DND-41 (cell line): ENCODE data around the gene IKBKE.

Experiments used
- ATAC-seq: fragments of 200-7000 bp; cut with Tn5 transposase; 3 replicates; pipeline ENCODE4 v1.9.1; 2021; ENCODE audit warnings: low read depth; ENCODE audit not compliant: insufficient read depth
- DNase-seq: peaks from one replicate; pipeline ENCODE4 v3.0.0-alpha.2; 2020
- H2AFZ ChIP-seq: 2 replicates; pipeline ENCODE4 v1.6.0; 2012; ENCODE audit warnings: low read depth, low read length
- H3K27ac ChIP-seq: 2 replicates; pipeline ENCODE4 v1.5.1; 2012; ENCODE audit warnings: low read length, inconsistent platforms
- H3K27me3 ChIP-seq: fragments of 200-600 bp; sonication (generic); 2 replicates; pipeline ENCODE4 v1.6.0; 2012; ENCODE audit warnings: low read length, mild to moderate bottlenecking, inconsistent platforms; ENCODE audit not compliant: insufficient read depth, poor library complexity
- H3K36me3 ChIP-seq: 2 replicates; pipeline ENCODE4 v1.5.1; 2012; ENCODE audit warnings: low read length, inconsistent platforms; ENCODE audit not compliant: insufficient read depth
- H3K4me1 ChIP-seq: 2 replicates; pipeline ENCODE4 v1.5.1; 2012; ENCODE audit warnings: mild to moderate bottlenecking, low read length; ENCODE audit not compliant: insufficient read depth
- H3K4me2 ChIP-seq: 2 replicates; pipeline ENCODE4 v1.6.0; 2012; ENCODE audit warnings: mild to moderate bottlenecking, moderate library complexity, low read length, inconsistent platforms; ENCODE audit not compliant: insufficient read depth
- H3K4me3 ChIP-seq, 2 experiments: fragments of 200-600 bp in 1 of 2; shearing (Covaris generic) in 1 of 2; 2 replicates each; pipeline ENCODE4 v1.5.1; 2012 to 2016; ENCODE audit warnings: inconsistent platforms in 2 of 2, low read length in 2 of 2, mild to moderate bottlenecking in 2 of 2, low read depth in 1 of 2, moderate library complexity in 1 of 2
- H3K79me2 ChIP-seq: 2 replicates; pipeline ENCODE4 v1.6.0; 2012; ENCODE audit warnings: low read length, inconsistent platforms; ENCODE audit not compliant: insufficient read depth
- H3K9ac ChIP-seq: 2 replicates; pipeline ENCODE4 v1.6.0; 2012; ENCODE audit warnings: low read depth, mild to moderate bottlenecking, inconsistent platforms, low read length, moderate library complexity
- H3K9me3 ChIP-seq: 2 replicates; pipeline ENCODE4 v1.5.1; 2012; ENCODE audit warnings: low read length, moderate library complexity, mild to moderate bottlenecking, inconsistent platforms; ENCODE audit not compliant: insufficient read depth, severe bottlenecking
- H4K20me1 ChIP-seq: 2 replicates; pipeline ENCODE4 v1.6.0; 2012; ENCODE audit warnings: low read length; ENCODE audit not compliant: insufficient read depth
- EZH2 ChIP-seq: IDR thresholded peaks from 3 replicates; pipeline ENCODE4 v1.6.1; 2012; ENCODE audit warnings: borderline replicate concordance, low read depth, mild to moderate bottlenecking, moderate library complexity, low read length, inconsistent platforms; ENCODE audit not compliant: severe bottlenecking
- TF ChIP-seq, protein P1 (sequence below): IDR thresholded peaks from 2 replicates; pipeline ENCODE4 v1.5.1; 2012; ENCODE audit warnings: borderline replicate concordance, low read length, moderate library complexity, mild to moderate bottlenecking; ENCODE audit not compliant: poor library complexity, severe bottlenecking; ENCODE audit errors: extremely low read depth

IKBKE gene

DNA sequence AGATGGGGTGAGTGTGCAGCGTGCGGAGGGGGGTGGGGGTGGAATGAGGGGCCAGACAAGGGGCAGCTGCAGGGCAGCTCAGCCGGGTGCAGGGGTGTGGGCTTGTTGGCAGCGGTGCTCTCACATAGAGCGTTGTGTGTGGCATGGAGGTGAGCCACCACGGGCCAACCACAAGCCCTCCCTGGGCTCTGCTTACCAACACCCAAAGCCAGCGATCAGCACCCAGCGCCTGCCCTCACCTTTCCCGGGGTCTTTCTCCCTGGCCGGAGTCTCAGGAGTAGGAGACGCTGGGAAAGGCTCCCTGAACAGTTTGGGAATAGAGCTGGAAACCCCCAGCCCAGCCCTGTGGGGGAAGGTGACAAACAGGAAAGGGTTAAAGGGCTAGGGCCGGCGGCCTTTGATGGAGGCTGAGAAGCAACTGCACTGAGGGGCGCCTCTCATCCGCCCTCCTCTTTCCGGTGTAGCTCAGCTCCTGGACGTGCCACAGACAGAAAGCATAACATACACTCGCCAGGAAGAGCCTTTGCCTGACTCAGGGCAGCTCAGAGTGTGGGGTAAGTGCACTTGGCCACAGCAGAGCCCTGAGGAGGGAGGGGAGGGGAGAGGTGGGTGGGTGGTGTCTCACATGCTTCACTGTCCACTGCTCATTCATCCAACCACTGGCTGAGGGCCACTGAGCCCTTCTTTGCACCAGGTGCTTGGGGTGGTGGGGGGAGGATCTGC, 577 bp downstream of the IKBKE start:
- peak; percentile 83 for ATAC-seq
- H3K4me2 ChIP-seq, result peak overlapping the region; percentile 75
- peak overlapping the region; percentile 41 to 78 for H3K4me3 ChIP-seq
- H2AFZ ChIP-seq, result peak overlapping the region; percentile 86
- H3K79me2 ChIP-seq, result peaks cover 16% of the 10 kb centered on the region
- peak overlapping the region; percentile 67 for H3K9ac ChIP-seq
- peak; percentile 80 for DNase-seq
- H3K4me1 ChIP-seq, result peaks cover 33% of the 10 kb centered on the region
- H3K36me3 ChIP-seq, result peaks cover 26% of the 10 kb centered on the region
- no peaks in the 10 kb centered on the region for H3K27me3 ChIP-seq
- H3K9me3 ChIP-seq, result no peaks in the 10 kb centered on the region
- no peaks in the 10 kb centered on the region for H4K20me1 ChIP-seq
- H3K27ac ChIP-seq, result peak overlapping the region; percentile 82
- TF ChIP-seq, protein P1, sequence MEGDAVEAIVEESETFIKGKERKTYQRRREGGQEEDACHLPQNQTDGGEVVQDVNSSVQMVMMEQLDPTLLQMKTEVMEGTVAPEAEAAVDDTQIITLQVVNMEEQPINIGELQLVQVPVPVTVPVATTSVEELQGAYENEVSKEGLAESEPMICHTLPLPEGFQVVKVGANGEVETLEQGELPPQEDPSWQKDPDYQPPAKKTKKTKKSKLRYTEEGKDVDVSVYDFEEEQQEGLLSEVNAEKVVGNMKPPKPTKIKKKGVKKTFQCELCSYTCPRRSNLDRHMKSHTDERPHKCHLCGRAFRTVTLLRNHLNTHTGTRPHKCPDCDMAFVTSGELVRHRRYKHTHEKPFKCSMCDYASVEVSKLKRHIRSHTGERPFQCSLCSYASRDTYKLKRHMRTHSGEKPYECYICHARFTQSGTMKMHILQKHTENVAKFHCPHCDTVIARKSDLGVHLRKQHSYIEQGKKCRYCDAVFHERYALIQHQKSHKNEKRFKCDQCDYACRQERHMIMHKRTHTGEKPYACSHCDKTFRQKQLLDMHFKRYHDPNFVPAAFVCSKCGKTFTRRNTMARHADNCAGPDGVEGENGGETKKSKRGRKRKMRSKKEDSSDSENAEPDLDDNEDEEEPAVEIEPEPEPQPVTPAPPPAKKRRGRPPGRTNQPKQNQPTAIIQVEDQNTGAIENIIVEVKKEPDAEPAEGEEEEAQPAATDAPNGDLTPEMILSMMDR, result no peak
- no peak for TF ChIP-seq EZH2

DNA sequence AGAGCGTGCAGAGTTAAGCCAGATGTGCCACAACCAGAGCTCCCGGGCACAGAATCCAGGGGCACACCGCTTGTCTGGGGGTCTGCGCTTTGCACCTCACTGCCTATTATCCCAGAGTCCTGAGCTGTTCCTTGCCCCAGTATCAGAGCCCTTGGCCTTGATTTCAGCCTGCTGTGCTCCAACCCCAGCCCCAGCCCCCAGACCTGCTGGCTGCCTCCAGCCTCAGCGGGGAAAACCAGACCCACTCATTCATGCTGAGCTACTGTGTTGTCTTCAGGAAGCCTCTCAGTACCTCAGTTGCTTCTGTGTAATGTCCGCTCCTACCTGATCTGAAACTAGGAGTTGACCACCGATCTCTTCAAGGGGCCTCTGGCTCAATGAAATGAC, 1.1 kb downstream of the IKBKE start:
- Histone ChIP-seq H3K27me3 (no peaks in the 10 kb centered on the region), H3K27ac (peak overlapping the region; percentile 82), H2AFZ (peak overlapping the region; percentile 86), H3K4me1 (peaks cover 33% of the 10 kb centered on the region), H3K79me2 (peaks cover 16% of the 10 kb centered on the region), H3K36me3 (peaks cover 31% of the 10 kb centered on the region), H3K4me2 (peak overlapping the region; percentile 75), H3K9ac (peak overlapping the region; percentile 67), H3K9me3 (no peaks in the 10 kb centered on the region), H4K20me1 (no peaks in the 10 kb centered on the region), H3K4me3 (peak overlapping the region; percentile 41 to 78; a peak in 3 of 4 replicates)
- no peak for TF ChIP-seq EZH2
- TF ChIP-seq, protein P1, result no peak
- DNase-seq (no peak), ATAC-seq (no peak)

DNA sequence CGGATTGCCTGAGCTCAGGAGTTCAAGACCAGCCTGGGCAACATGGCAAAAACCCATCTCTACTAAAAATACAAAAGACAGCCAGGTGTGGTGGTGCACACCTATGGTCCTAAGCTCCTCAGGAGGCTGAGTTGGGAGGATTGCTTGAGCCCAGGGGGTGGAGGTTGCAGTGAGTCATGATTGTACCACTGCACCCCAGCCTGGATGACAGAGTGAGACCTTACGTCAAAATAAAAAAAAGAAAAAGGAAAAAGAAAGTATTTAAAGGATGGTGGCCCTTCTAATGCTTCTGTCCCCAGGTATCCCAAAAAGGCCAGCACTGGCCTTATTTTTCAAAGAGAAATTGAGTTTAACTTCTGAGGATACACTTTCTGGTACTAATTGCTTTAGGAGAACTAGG, 1.7 kb downstream of the IKBKE start:
- peaks cover 33% of the 10 kb centered on the region for H3K4me1 ChIP-seq
- no peak overlapping the region for H2AFZ ChIP-seq
- peak overlapping the region; percentile 75 for H3K4me2 ChIP-seq
- H3K36me3 ChIP-seq, result peaks cover 37% of the 10 kb centered on the region
- H3K27ac ChIP-seq, result no peak overlapping the region
- H3K9ac ChIP-seq, result peak overlapping the region; percentile 67; the same call in 1 of the 2 replicates
- DNase-seq (no peak), ATAC-seq (no peak)
- peak overlapping the region in 1 of 2 experiments; percentile 78; a peak in 2 of 4 replicates for H3K4me3 ChIP-seq
- no peaks in the 10 kb centered on the region for H3K27me3 ChIP-seq
- no peaks in the 10 kb centered on the region for H4K20me1 ChIP-seq
- H3K9me3 ChIP-seq, result no peaks in the 10 kb centered on the region
- no peak for TF ChIP-seq EZH2
- H3K79me2 ChIP-seq, result peaks cover 16% of the 10 kb centered on the region

DNA sequence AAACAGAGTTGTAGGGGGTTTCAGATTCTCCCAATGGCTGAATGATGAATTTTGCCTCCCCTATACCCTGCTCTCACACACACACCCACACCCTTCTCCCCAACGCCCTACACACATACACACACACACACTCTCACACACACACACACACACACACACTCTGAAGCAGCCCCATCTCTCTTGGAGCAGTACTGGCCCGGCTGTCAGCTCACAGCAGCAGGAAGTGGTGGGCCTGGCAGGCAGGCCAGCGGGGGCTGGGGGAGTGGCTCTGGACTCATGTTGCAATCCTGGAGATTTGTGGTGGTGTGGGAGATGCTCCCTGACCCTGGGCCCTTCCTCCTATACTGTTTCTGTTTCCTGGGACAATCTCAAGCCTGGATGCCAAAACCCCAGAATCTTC, 2.2 kb downstream of the IKBKE start:
- no peak overlapping the region for H3K4me3 ChIP-seq
- no peaks in the 10 kb centered on the region for H3K9me3 ChIP-seq
- H3K27me3 ChIP-seq, result no peaks in the 10 kb centered on the region
- ATAC-seq, result peak; percentile 19; the same call in 2 of the 3 replicates
- no peaks in the 10 kb centered on the region for H4K20me1 ChIP-seq
- H3K4me1 ChIP-seq, result peaks cover 33% of the 10 kb centered on the region
- peak overlapping the region; percentile 23; the same call in 1 of the 2 replicates for H3K27ac ChIP-seq
- no peak for TF ChIP-seq EZH2
- TF ChIP-seq, protein P1, result no peak
- peaks cover 16% of the 10 kb centered on the region for H3K79me2 ChIP-seq
- H3K36me3 ChIP-seq, result peaks cover 41% of the 10 kb centered on the region
- no peak overlapping the region for H3K9ac ChIP-seq
- peak overlapping the region; percentile 75; the same call in 1 of the 2 replicates for H3K4me2 ChIP-seq
- H2AFZ ChIP-seq, result no peak overlapping the region
- DNase-seq, result peak; percentile 69
